Nephron progenitor cell (in vitro differentiated cells): ENCODE results near the gene SCD5.
A peak's percentile ranks its signal among the peaks of the same experiment; 100 is the strongest.

Experiments
- DNase-seq: peaks from one replicate; pipeline ENCODE4 v3.0.0; 2021
- H3K27ac Mint-ChIP-seq: 2 replicates; pipeline ENCODE4 v1.8.0; 2021; ENCODE audit warnings: mild to moderate bottlenecking, moderate library complexity, mixed read lengths
- H3K27me3 Mint-ChIP-seq: 2 replicates; pipeline ENCODE4 v1.8.0; 2021; ENCODE audit warnings: mild to moderate bottlenecking, low read depth, mixed read lengths; ENCODE audit not compliant: poor library complexity
- H3K36me3 Mint-ChIP-seq: 2 replicates; pipeline ENCODE4 v1.8.0; 2021; ENCODE audit warnings: low read depth, mixed read lengths
- H3K4me1 Mint-ChIP-seq: 2 replicates; pipeline ENCODE4 v1.8.0; 2021; ENCODE audit warnings: mixed read lengths
- H3K4me3 Mint-ChIP-seq: 2 replicates; pipeline ENCODE4 v1.8.0; 2021; ENCODE audit warnings: mild to moderate bottlenecking, moderate library complexity, mixed read lengths
- H3K9me3 Mint-ChIP-seq: 2 replicates; pipeline ENCODE4 v1.8.0; 2021; ENCODE audit warnings: mild to moderate bottlenecking, moderate library complexity, mixed read lengths
- CTCF ChIP-seq: fragments of 200-600 bp; sonication (generic); IDR thresholded peaks from 2 replicates; pipeline ENCODE4 v1.5.0; 2021; ENCODE audit warnings: antibody characterized with exemption

SCD5 gene

DNA sequence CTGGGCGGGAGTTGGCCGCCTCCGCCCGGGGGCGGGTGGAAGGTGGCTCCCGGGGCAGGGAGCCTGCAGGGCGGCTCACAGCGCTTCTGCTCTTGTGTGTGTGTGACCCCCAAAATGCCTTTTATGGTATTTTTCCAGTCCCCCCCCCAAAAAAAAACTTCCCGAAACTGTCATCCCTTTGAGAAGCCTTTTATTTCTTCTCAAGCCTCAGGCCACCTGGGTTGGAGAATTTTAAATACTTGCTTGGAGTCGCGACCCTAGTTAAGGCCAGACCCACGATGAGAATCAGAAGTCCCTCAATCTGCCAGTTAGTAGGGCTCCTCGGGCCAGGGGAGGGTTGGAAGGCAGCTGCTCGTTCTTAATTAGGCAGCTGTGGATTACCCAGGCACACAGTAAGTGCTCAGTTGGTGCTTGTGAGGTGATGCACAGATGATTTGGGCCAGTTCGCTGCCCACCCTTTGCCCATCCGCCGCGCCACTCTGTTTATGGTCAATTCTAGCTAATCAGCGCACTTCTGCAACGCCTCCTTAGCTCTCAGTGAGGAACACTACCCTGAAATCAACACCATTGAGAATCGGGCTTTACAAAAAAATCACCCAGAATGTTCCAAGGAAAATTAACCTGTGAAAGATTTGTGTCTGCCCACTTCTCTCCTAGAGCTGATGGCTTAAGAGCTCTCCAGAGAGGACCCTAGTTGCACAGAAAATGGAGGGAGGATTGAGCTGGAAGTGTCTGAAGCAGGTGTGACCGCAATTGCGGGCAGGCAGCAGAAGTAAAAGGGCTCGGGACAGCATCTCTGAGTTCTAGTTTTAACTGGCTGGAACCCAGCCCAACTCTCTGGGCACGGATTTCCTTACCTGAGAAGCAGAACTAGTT, 648 bp upstream of the SCD5 start:
- peak; percentile 18 for DNase-seq
- H3K36me3 Mint-ChIP-seq = peaks cover 4% of the 10 kb centered on the region
- peak overlapping the region; percentile 84 for H3K4me3 Mint-ChIP-seq
- peaks cover 29% of the 10 kb centered on the region for H3K27me3 Mint-ChIP-seq
- peaks cover 24% of the 10 kb centered on the region for H3K4me1 Mint-ChIP-seq
- TF ChIP-seq CTCF = no peak
- no peak overlapping the region for H3K27ac Mint-ChIP-seq
- peaks cover 4% of the 10 kb centered on the region for H3K9me3 Mint-ChIP-seq

- H3K4me1 Mint-ChIP-seq = peaks cover 24% of the 10 kb centered on the region
- H3K27me3 Mint-ChIP-seq = peaks cover 42% of the 10 kb centered on the region
- H3K36me3 Mint-ChIP-seq = peaks cover 4% of the 10 kb centered on the region
- no peak for TF ChIP-seq CTCF
- H3K27ac Mint-ChIP-seq = no peak overlapping the region
- peak overlapping the region; percentile 93 for H3K4me3 Mint-ChIP-seq
- peak; percentile 54 for DNase-seq
- peaks cover 4% of the 10 kb centered on the region for H3K9me3 Mint-ChIP-seq
Observed at GRCh38 chr4:82797405-82798111, 1.0 kb downstream of the SCD5 start.

- DNase-seq = no peak
- no peak for TF ChIP-seq CTCF
- H3K9me3 Mint-ChIP-seq = peaks cover 4% of the 10 kb centered on the region
- peaks cover 24% of the 10 kb centered on the region for H3K4me1 Mint-ChIP-seq
- H3K4me3 Mint-ChIP-seq = peak overlapping the region; percentile 93
- H3K27ac Mint-ChIP-seq = no peak overlapping the region
- H3K36me3 Mint-ChIP-seq = peaks cover 4% of the 10 kb centered on the region
- peaks cover 42% of the 10 kb centered on the region for H3K27me3 Mint-ChIP-seq
Observed at GRCh38 chr4:82797040-82797404, 1.6 kb downstream of the SCD5 start.

DNA sequence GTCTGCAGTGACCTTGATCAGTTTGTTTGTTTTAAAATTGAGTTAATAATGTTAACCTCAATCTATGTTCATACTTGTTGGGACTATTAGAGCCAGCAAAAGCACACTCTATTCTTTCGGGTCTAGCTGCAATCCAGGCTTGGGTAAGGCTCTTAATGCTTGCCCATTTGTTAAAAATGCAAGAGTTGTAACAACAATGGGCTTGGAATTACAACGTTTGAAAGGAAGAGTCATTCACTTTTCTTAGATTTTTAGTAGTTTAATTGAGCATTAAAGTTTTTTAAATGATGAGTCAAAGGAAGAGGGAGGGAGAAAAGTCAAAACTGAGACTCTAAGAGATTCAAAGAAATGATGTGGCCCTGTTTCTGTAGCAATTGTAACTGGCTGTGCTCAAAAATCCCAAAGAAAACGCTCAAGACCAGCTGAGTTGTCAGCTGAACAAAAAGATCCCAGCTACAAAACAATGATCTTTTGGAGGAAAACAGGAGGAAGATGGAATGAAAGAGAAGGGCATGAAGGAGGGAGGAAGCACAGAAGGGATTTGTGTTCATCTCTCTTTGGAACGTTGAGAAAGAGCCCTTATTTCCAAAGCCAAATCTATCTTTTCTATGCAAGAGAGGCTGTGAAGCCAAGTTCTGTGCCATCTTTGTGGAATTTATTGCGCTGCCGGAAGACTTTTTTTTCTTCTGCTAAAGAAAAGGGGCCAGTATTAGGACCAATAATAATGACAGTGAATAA, 5.5 kb downstream of the SCD5 start:
- no peak for DNase-seq
- peaks cover 4% of the 10 kb centered on the region for H3K9me3 Mint-ChIP-seq
- no peak for TF ChIP-seq CTCF
- H3K27ac Mint-ChIP-seq = no peak overlapping the region
- H3K36me3 Mint-ChIP-seq = peaks cover 11% of the 10 kb centered on the region
- H3K27me3 Mint-ChIP-seq = peaks cover 66% of the 10 kb centered on the region
- no peak overlapping the region for H3K4me3 Mint-ChIP-seq
- peaks cover 16% of the 10 kb centered on the region for H3K4me1 Mint-ChIP-seq

- peaks cover 8% of the 10 kb centered on the region for H3K4me1 Mint-ChIP-seq
- peaks cover 54% of the 10 kb centered on the region for H3K27me3 Mint-ChIP-seq
- H3K36me3 Mint-ChIP-seq = peaks cover 16% of the 10 kb centered on the region
- TF ChIP-seq CTCF = no peak
- no peak overlapping the region for H3K4me3 Mint-ChIP-seq
- peaks cover 4% of the 10 kb centered on the region for H3K9me3 Mint-ChIP-seq
- H3K27ac Mint-ChIP-seq = no peak overlapping the region
- DNase-seq = no peak
Observed at GRCh38 chr4:82791179-82791578, 7.4 kb downstream of the SCD5 start.
